HEK293 (cell line): ENCODE measurements around the gene PDCL2.

Source experiments
- GLIS2 ChIP-seq: fragments of 450-650 bp; formaldehyde crosslinking; IDR thresholded peaks from 2 replicates; pipeline ENCODE4 v1.5.1; 2016; ENCODE audit warnings: missing biosample characterization, missing genetic modification characterization
- HOXC10 ChIP-seq: sonication (generic); formaldehyde crosslinking; IDR thresholded peaks from 2 replicates; pipeline ENCODE4 v1.8.1; 2023; ENCODE audit warnings: mild to moderate bottlenecking, missing genetic modification reagents
- MEIS1 ChIP-seq: sonication (generic); formaldehyde crosslinking; IDR thresholded peaks from 2 replicates; pipeline ENCODE4 v1.8.1; 2022; ENCODE audit warnings: missing genetic modification reagents, mild to moderate bottlenecking, borderline replicate concordance
- MZF1 ChIP-seq: fragments of 450-650 bp; formaldehyde crosslinking; IDR thresholded peaks from 2 replicates; pipeline ENCODE4 v1.5.1; 2017; ENCODE audit warnings: missing biosample characterization, missing genetic modification characterization, borderline replicate concordance
- PRDM1 ChIP-seq: fragments of 450-650 bp; formaldehyde crosslinking; IDR thresholded peaks from 2 replicates; pipeline ENCODE4; 2016; ENCODE audit warnings: missing biosample characterization, missing genetic modification characterization
- TSHZ1 ChIP-seq: fragments of 450-650 bp; formaldehyde crosslinking; IDR thresholded peaks from 2 replicates; pipeline ENCODE4 v1.5.1; 2016; ENCODE audit warnings: missing biosample characterization, missing genetic modification characterization, borderline replicate concordance
- ZBTB11 ChIP-seq: fragments of 450-650 bp; formaldehyde crosslinking; conservative IDR thresholded peaks from 2 replicates; pipeline ENCODE4 v1.5.1; 2016; ENCODE audit warnings: low read depth, missing biosample characterization, missing genetic modification characterization
- ZBTB8A ChIP-seq: fragments of 450-650 bp; formaldehyde crosslinking; IDR thresholded peaks from 2 replicates; pipeline ENCODE4 v1.5.1; 2016; ENCODE audit warnings: missing biosample characterization, missing genetic modification characterization
- ZFHX2 ChIP-seq: fragments of 450-650 bp; formaldehyde crosslinking; conservative IDR thresholded peaks from 2 replicates; pipeline ENCODE4 v1.5.1; 2016; ENCODE audit warnings: missing biosample characterization, missing genetic modification characterization
- ZNF10 ChIP-seq: fragments of 450-650 bp; formaldehyde crosslinking; IDR thresholded peaks from 2 replicates; pipeline ENCODE4 v1.5.1; 2017; ENCODE audit warnings: missing biosample characterization, missing genetic modification characterization
- ZNF311 ChIP-seq: fragments of 450-650 bp; formaldehyde crosslinking; IDR thresholded peaks from 2 replicates; pipeline ENCODE4 v1.5.1; 2017; ENCODE audit warnings: missing biosample characterization, missing genetic modification characterization, borderline replicate concordance
- ZNF354C ChIP-seq: fragments of 450-650 bp; formaldehyde crosslinking; IDR thresholded peaks from 2 replicates; pipeline ENCODE4 v1.5.1; 2016; ENCODE audit warnings: missing biosample characterization, missing genetic modification characterization, low read depth, borderline replicate concordance
- ZNF449 ChIP-seq: fragments of 450-650 bp; formaldehyde crosslinking; IDR thresholded peaks from 2 replicates; pipeline ENCODE4 v1.5.1; 2017; ENCODE audit warnings: missing biosample characterization, mild to moderate bottlenecking, missing genetic modification characterization, moderate library complexity
- ZNF549 ChIP-seq: fragments of 450-650 bp; IDR thresholded peaks from 2 replicates; pipeline ENCODE4 v1.5.1; 2018; ENCODE audit warnings: missing biosample characterization, missing genetic modification characterization, mild to moderate bottlenecking, inconsistent platforms, moderate library complexity
- ZNF560 ChIP-seq: fragments of 450-650 bp; formaldehyde crosslinking; IDR thresholded peaks from 2 replicates; pipeline ENCODE4 v1.5.1; 2017; ENCODE audit warnings: missing biosample characterization, missing genetic modification characterization, borderline replicate concordance
- ZNF585B ChIP-seq: fragments of 450-650 bp; formaldehyde crosslinking; IDR thresholded peaks from 2 replicates; pipeline ENCODE4 v1.5.1; 2016; ENCODE audit warnings: missing biosample characterization, missing genetic modification characterization
- ZNF596 ChIP-seq: fragments of 450-650 bp; IDR thresholded peaks from 2 replicates; pipeline ENCODE4 v1.5.0; 2018; ENCODE audit warnings: missing biosample characterization, mild to moderate bottlenecking, missing genetic modification characterization, moderate library complexity
- ZNF626 ChIP-seq: fragments of 450-650 bp; sonication (Bioruptor Pico); formaldehyde crosslinking; IDR thresholded peaks from 2 replicates; pipeline ENCODE4 v1.5.1; 2018; ENCODE audit warnings: missing biosample characterization, missing genetic modification characterization, inconsistent platforms
- ZNF629 ChIP-seq: fragments of 450-650 bp; formaldehyde crosslinking; IDR thresholded peaks from 2 replicates; pipeline ENCODE4 v1.5.1; 2017; ENCODE audit warnings: missing biosample characterization, missing genetic modification characterization
- ZNF654 ChIP-seq: fragments of 450-650 bp; formaldehyde crosslinking; IDR thresholded peaks from 2 replicates; pipeline ENCODE4 v1.5.1; 2016; ENCODE audit warnings: low read depth, missing biosample characterization, missing genetic modification characterization
- ZNF777 ChIP-seq: fragments of 450-650 bp; formaldehyde crosslinking; IDR thresholded peaks from 2 replicates; pipeline ENCODE4 v1.5.1; 2017; ENCODE audit warnings: missing biosample characterization, missing genetic modification characterization, borderline replicate concordance
- ZNF843 ChIP-seq: fragments of 450-650 bp; formaldehyde crosslinking; IDR thresholded peaks from 2 replicates; pipeline ENCODE4 v1.5.1; 2016; ENCODE audit warnings: missing biosample characterization, missing genetic modification characterization
- ZSCAN23 ChIP-seq: fragments of 450-650 bp; formaldehyde crosslinking; IDR thresholded peaks from 2 replicates; pipeline ENCODE4 v1.5.1; 2016; ENCODE audit warnings: missing biosample characterization, missing genetic modification characterization
- TF ChIP-seq, protein P1 (sequence below): fragments of 450-650 bp; formaldehyde crosslinking; IDR thresholded peaks from 2 replicates; pipeline ENCODE4 v1.5.1; 2016; ENCODE audit warnings: missing biosample characterization, missing genetic modification characterization
- TF ChIP-seq, protein P2 (sequence below): fragments of 450-650 bp; formaldehyde crosslinking; IDR thresholded peaks from 2 replicates; pipeline ENCODE4 v1.5.1; 2016; ENCODE audit warnings: missing biosample characterization, missing genetic modification characterization

The PDCL2 gene

DNA sequence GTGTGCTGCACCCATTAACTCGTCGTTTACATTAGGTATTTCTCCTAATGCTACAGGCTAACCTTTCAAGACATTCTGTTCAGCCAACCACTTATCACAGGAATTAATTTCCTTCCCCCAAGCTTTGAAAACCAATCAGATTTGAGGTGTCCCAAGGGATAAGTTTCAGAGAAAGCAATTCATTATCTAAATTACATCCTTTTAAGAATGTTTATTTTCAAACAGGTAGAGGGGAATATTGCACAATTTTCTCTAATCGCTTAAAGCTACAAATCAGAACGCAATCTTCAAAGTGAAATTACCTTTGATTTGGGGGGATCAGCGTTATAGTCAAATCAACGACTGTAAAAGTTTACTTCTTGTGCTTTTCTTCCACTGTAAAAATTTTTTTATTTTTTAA, 46.9 kb downstream of the PDCL2 start (continued):
- no peak for TF ChIP-seq ZBTB11 (tag by site-specific recombination)
- no peak for TF ChIP-seq ZNF10 (tag by site-specific recombination)
- TF ChIP-seq ZNF654 (tag by site-specific recombination), result no peak
- no peak for TF ChIP-seq ZNF843 (tag by site-specific recombination)
- no peak for TF ChIP-seq ZFHX2 (tag by site-specific recombination)
- TF ChIP-seq PRDM1 (tag by site-specific recombination), result no peak
- TF ChIP-seq ZNF629 (tag by site-specific recombination), result peak; percentile 23; the same call in 1 of the 2 replicates
- TF ChIP-seq ZNF354C, result no peak
- no peak; the same call in 1 of the 2 replicates for TF ChIP-seq ZNF449
- TF ChIP-seq ZNF626 (tag by site-specific recombination), result no peak
- no peak for TF ChIP-seq HOXC10 (CRISPR knock-in tag)
- TF ChIP-seq MEIS1, result no peak
- no peak for TF ChIP-seq ZNF560
- TF ChIP-seq TSHZ1 (tag by site-specific recombination), result no peak
- peak; percentile 50; the same call in 1 of the 2 replicates for TF ChIP-seq ZNF596
- no peak for TF ChIP-seq ZBTB8A
- TF ChIP-seq, protein P1, sequence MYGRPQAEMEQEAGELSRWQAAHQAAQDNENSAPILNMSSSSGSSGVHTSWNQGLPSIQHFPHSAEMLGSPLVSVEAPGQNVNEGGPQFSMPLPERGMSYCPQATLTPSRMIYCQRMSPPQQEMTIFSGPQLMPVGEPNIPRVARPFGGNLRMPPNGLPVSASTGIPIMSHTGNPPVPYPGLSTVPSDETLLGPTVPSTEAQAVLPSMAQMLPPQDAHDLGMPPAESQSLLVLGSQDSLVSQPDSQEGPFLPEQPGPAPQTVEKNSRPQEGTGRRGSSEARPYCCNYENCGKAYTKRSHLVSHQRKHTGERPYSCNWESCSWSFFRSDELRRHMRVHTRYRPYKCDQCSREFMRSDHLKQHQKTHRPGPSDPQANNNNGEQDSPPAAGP (tag by site-specific recombination), result no peak
- no peak for TF ChIP-seq ZSCAN23 (tag by site-specific recombination)
- no peak for TF ChIP-seq GLIS2
- TF ChIP-seq ZNF311, result no peak
- no peak for TF ChIP-seq ZNF549 (tag by site-specific recombination)
- TF ChIP-seq, protein P2, sequence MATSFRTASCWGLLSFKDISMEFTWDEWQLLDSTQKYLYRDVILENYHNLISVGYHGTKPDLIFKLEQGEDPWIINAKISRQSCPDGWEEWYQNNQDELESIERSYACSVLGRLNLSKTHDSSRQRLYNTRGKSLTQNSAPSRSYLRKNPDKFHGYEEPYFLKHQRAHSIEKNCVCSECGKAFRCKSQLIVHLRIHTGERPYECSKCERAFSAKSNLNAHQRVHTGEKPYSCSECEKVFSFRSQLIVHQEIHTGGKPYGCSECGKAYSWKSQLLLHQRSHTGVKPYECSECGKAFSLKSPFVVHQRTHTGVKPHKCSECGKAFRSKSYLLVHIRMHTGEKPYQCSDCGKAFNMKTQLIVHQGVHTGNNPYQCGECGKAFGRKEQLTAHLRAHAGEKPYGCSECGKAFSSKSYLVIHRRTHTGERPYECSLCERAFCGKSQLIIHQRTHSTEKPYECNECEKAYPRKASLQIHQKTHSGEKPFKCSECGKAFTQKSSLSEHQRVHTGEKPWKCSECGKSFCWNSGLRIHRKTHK, result no peak
- TF ChIP-seq ZNF777 (tag by site-specific recombination), result no peak
- TF ChIP-seq ZNF585B, result no peak
- TF ChIP-seq MZF1, result no peak
